Trophoblast cell (in vitro differentiated cells and primary cell): Measurements from ENCODE around the gene FJX1.

Experiments used
- DNase-seq, 2 donors: peaks; one replicate each; pipeline ENCODE4 v3.0.0-alpha.2; 2016
- H2AFZ ChIP-seq: 2 replicates; pipeline ENCODE4 v1.6.1; 2013; ENCODE audit warnings: low read length, moderate library complexity, mild to moderate bottlenecking; ENCODE audit not compliant: insufficient read depth, poor library complexity
- H2AK5ac ChIP-seq: 2 replicates; pipeline ENCODE4 v1.6.1; 2013; ENCODE audit warnings: mild to moderate bottlenecking, low read length
- H2BK120ac ChIP-seq: 2 replicates; pipeline ENCODE4 v1.6.1; 2013; ENCODE audit warnings: low read length, mild to moderate bottlenecking, moderate library complexity; ENCODE audit not compliant: insufficient read depth, poor library complexity
- H2BK12ac ChIP-seq: 2 replicates; pipeline ENCODE4 v1.6.1; 2013; ENCODE audit warnings: mild to moderate bottlenecking, low read length, moderate library complexity
- H2BK5ac ChIP-seq: 2 replicates; pipeline ENCODE4 v1.6.1; 2013; ENCODE audit warnings: low read length, low read depth, moderate library complexity, mild to moderate bottlenecking; ENCODE audit not compliant: poor library complexity
- H3K14ac ChIP-seq: 2 replicates; pipeline ENCODE4 v1.6.1; 2013; ENCODE audit warnings: mild to moderate bottlenecking, low read length
- H3K18ac ChIP-seq: 2 replicates; pipeline ENCODE4 v1.6.1; 2013; ENCODE audit warnings: mild to moderate bottlenecking, low read length
- H3K23ac ChIP-seq: 2 replicates; pipeline ENCODE4 v1.6.1; 2013; ENCODE audit warnings: low read length
- H3K27ac ChIP-seq: 2 replicates; pipeline ENCODE4 v1.5.1; 2013; ENCODE audit warnings: low read depth, mild to moderate bottlenecking, inconsistent platforms, low read length, moderate library complexity
- H3K27me3 ChIP-seq: 2 replicates; pipeline ENCODE4 v1.6.1; 2013; ENCODE audit warnings: inconsistent platforms, mild to moderate bottlenecking, low read length, moderate library complexity; ENCODE audit not compliant: insufficient read depth
- H3K36me3 ChIP-seq, 2 experiments: 1 replicate in 1 of 2; 2 replicates in 1 of 2; pipeline ENCODE4 v1.6.1; 2013; ENCODE audit warnings: low read length in 2 of 2, mild to moderate bottlenecking in 2 of 2, moderate library complexity in 1 of 2; ENCODE audit not compliant: insufficient read depth in 2 of 2, control insufficient read depth in 1 of 2
- H3K4ac ChIP-seq: 2 replicates; pipeline ENCODE4 v1.6.1; 2013; ENCODE audit warnings: low read depth, mild to moderate bottlenecking, low read length, moderate library complexity
- H3K4me1 ChIP-seq, 2 experiments: 1 replicate in 1 of 2; 2 replicates in 1 of 2; pipeline ENCODE4 v1.6.1; 2013; ENCODE audit warnings: low read length in 2 of 2, mild to moderate bottlenecking in 2 of 2, moderate library complexity in 1 of 2; ENCODE audit not compliant: insufficient read depth in 2 of 2, control insufficient read depth in 1 of 2
- H3K4me2 ChIP-seq: 2 replicates; pipeline ENCODE4 v1.6.1; 2013; ENCODE audit warnings: inconsistent platforms, mild to moderate bottlenecking, low read length, moderate library complexity
- H3K4me3 ChIP-seq: 2 replicates; pipeline ENCODE4 v1.5.1; 2013; ENCODE audit warnings: mild to moderate bottlenecking, low read depth, low read length, inconsistent platforms
- H3K79me1 ChIP-seq: one replicate; pipeline ENCODE4 v1.6.1; 2013; ENCODE audit warnings: low read length
- H3K79me2 ChIP-seq: 2 replicates; pipeline ENCODE4 v1.6.1; 2013; ENCODE audit warnings: low read length, mild to moderate bottlenecking; ENCODE audit not compliant: control insufficient read depth, insufficient read depth, poor library complexity
- H3K9ac ChIP-seq: 2 replicates; pipeline ENCODE4 v1.6.1; 2013; ENCODE audit warnings: mild to moderate bottlenecking, low read length
- H3K9me3 ChIP-seq: 2 replicates; pipeline ENCODE4 v1.6.1; 2013; ENCODE audit warnings: low read depth, mild to moderate bottlenecking, control low read depth, inconsistent platforms, low read length; ENCODE audit not compliant: insufficient read depth
- H4K12ac ChIP-seq: 2 replicates; pipeline ENCODE4 v1.6.1; 2013; ENCODE audit warnings: low read depth, mild to moderate bottlenecking, low read length, moderate library complexity
- H4K8ac ChIP-seq: 2 replicates; pipeline ENCODE4 v1.6.1; 2013; ENCODE audit warnings: low read depth, mild to moderate bottlenecking, low read length, moderate library complexity
- H4K91ac ChIP-seq: one replicate; pipeline ENCODE4 v1.6.1; 2013; ENCODE audit warnings: low read depth, mild to moderate bottlenecking, low read length, moderate library complexity
- WGBS: extraction: QIAGEN DNeasy Blood & Tissue Kit; methylation state at CpG from one replicate; pipeline ENCODE4 v1.1.7; 2013; ENCODE audit warnings: missing lambda C conversion rate; ENCODE audit not compliant: insufficient read length, insufficient coverage; ENCODE audit errors: extremely low coverage; 5-methylcytosine and 5-hydroxymethylcytosine counted together

Gene FJX1

GRCh38 chr11:35647421-35648093 is 29.3 kb downstream of the FJX1 start:
- Histone ChIP-seq H2AFZ (no peak overlapping the region), H2BK5ac (no peak overlapping the region), H3K27ac (no peak overlapping the region), H3K9me3 (no peaks in the 10 kb centered on the region), H3K4ac (no peak overlapping the region), H2BK12ac (no peak overlapping the region), H3K14ac (no peak overlapping the region), H3K4me2 (no peak overlapping the region), H3K79me1 (no peaks in the 10 kb centered on the region), H3K4me1 (no peaks in the 10 kb centered on the region), H4K8ac (no peak overlapping the region), H3K36me3 (no peaks in the 10 kb centered on the region), H2AK5ac (no peak overlapping the region), H3K79me2 (no peaks in the 10 kb centered on the region), H4K12ac (no peak overlapping the region), H3K18ac (no peak overlapping the region), H3K4me3 (no peak overlapping the region), H4K91ac (no peak overlapping the region), H2BK120ac (no peak overlapping the region), H3K27me3 (no peaks in the 10 kb centered on the region), H3K9ac (no peak overlapping the region), H3K23ac (no peak overlapping the region)
- no peak for DNase-seq
- no CpG with 5 or more reads among the region's 8 CpGs for WGBS

GRCh38 chr11:35650006-35650405 is 31.7 kb downstream of the FJX1 start:
- Histone ChIP-seq H3K18ac (no peak overlapping the region), H2AFZ (no peak overlapping the region), H3K27me3 (no peaks in the 10 kb centered on the region), H3K36me3 (no peaks in the 10 kb centered on the region), H4K91ac (no peak overlapping the region), H3K79me2 (no peaks in the 10 kb centered on the region), H3K79me1 (no peaks in the 10 kb centered on the region), H2BK12ac (no peak overlapping the region), H3K4ac (no peak overlapping the region), H3K27ac (no peak overlapping the region), H2AK5ac (no peak overlapping the region), H2BK5ac (no peak overlapping the region), H4K12ac (no peak overlapping the region), H3K23ac (no peak overlapping the region), H2BK120ac (no peak overlapping the region), H3K4me3 (no peak overlapping the region), H3K4me1 (no peaks in the 10 kb centered on the region), H3K9ac (no peak overlapping the region), H3K9me3 (no peaks in the 10 kb centered on the region), H4K8ac (no peak overlapping the region), H3K4me2 (no peak overlapping the region), H3K14ac (no peak overlapping the region)
- no peak for DNase-seq
- no CpG with 5 or more reads among the region's 1 CpG for WGBS

- H4K12ac ChIP-seq = no peak overlapping the region
- H2AK5ac ChIP-seq = no peak overlapping the region
- no peaks in the 10 kb centered on the region for H3K4me1 ChIP-seq
- DNase-seq = no peak
- H2BK120ac ChIP-seq = no peak overlapping the region
- no peaks in the 10 kb centered on the region for H3K79me2 ChIP-seq
- H2AFZ ChIP-seq = no peak overlapping the region
- no peaks in the 10 kb centered on the region for H3K9me3 ChIP-seq
- no peaks in the 10 kb centered on the region for H3K79me1 ChIP-seq
- H3K4me3 ChIP-seq = no peak overlapping the region
- no peak overlapping the region for H3K27ac ChIP-seq
- no peak overlapping the region for H3K4me2 ChIP-seq
- H3K9ac ChIP-seq = no peak overlapping the region
- no peak overlapping the region for H3K4ac ChIP-seq
- H4K91ac ChIP-seq = no peak overlapping the region
- no CpG with 5 or more reads among the region's 4 CpGs for WGBS
- H3K18ac ChIP-seq = no peak overlapping the region
- H2BK5ac ChIP-seq = no peak overlapping the region
- H3K14ac ChIP-seq = no peak overlapping the region
- H4K8ac ChIP-seq = no peak overlapping the region
- no peaks in the 10 kb centered on the region for H3K36me3 ChIP-seq
- H3K27me3 ChIP-seq = no peaks in the 10 kb centered on the region
- no peak overlapping the region for H3K23ac ChIP-seq
- H2BK12ac ChIP-seq = no peak overlapping the region
Measured at GRCh38 chr11:35650467-35650866, 32.2 kb downstream of the FJX1 start.

- Histone ChIP-seq H3K4me2 (no peak overlapping the region), H2BK5ac (no peak overlapping the region), H2BK120ac (no peak overlapping the region), H3K9me3 (no peaks in the 10 kb centered on the region), H4K91ac (no peak overlapping the region), H3K36me3 (no peaks in the 10 kb centered on the region), H3K9ac (no peak overlapping the region), H3K79me1 (no peaks in the 10 kb centered on the region), H2AK5ac (no peak overlapping the region), H3K79me2 (no peaks in the 10 kb centered on the region), H4K8ac (no peak overlapping the region), H3K27ac (no peak overlapping the region), H3K18ac (no peak overlapping the region), H3K23ac (no peak overlapping the region), H2AFZ (no peak overlapping the region), H3K4ac (no peak overlapping the region), H3K27me3 (no peaks in the 10 kb centered on the region), H3K4me3 (no peak overlapping the region), H3K14ac (no peak overlapping the region), H4K12ac (no peak overlapping the region), H3K4me1 (no peaks in the 10 kb centered on the region), H2BK12ac (no peak overlapping the region)
- no CpG with 5 or more reads among the region's 3 CpGs for WGBS
- no peak for DNase-seq
Measured at GRCh38 chr11:35651263-35651662, 33.0 kb downstream of the FJX1 start.
